Sigmoid colon (tissue), 7 donors: ENCODE results near the gene KMT2C. TPM values are rescaled to one million over a fixed set of nuclear protein-coding genes. Genes with fewer than 3 reads are reported as not detected.

Experiments used
- DNase-seq: peaks from one replicate; pipeline ENCODE4 v3.0.0-alpha.2; 2019
- H3K27ac ChIP-seq, 4 donors: fragments of 200-600 bp; sonication (generic); one replicate each; pipeline ENCODE4 v1.5.1; 2016 to 2019; ENCODE audit warnings: mild to moderate bottlenecking in 1 of 4
- H3K27me3 ChIP-seq, 3 donors: fragments of 200-600 bp; sonication (generic); one replicate each; pipeline ENCODE4 v1.5.1; 2019; ENCODE audit warnings: mild to moderate bottlenecking in 1 of 3
- H3K36me3 ChIP-seq, 4 donors: fragments of 200-600 bp; sonication (generic); one replicate each; pipeline ENCODE4 v1.5.1; 2016 to 2019
- H3K4me1 ChIP-seq, 4 donors: fragments of 200-600 bp; sonication (generic); one replicate each; pipeline ENCODE4 v1.5.1; 2017 to 2019
- H3K4me3 ChIP-seq, 4 donors: fragments of 200-600 bp; sonication (generic); one replicate each; pipeline ENCODE4 v1.5.1; 2017 to 2019; ENCODE audit warnings: mild to moderate bottlenecking in 2 of 4, moderate library complexity in 1 of 4
- H3K9me3 ChIP-seq, 4 donors: fragments of 200-600 bp in 3 of 4; sonication (generic) in 3 of 4; one replicate each; pipeline versions ENCODE4 v1.5.1 to v1.6.1; 2013 to 2019
- EP300 ChIP-seq, 4 donors: sonication (generic); formaldehyde crosslinking; IDR thresholded peaks; one replicate each; pipeline ENCODE4 v1.6.1; 2017; ENCODE audit warnings: antibody characterized with exemption in 4 of 4
- POLR2A ChIP-seq, 2 donors: fragments of 450-650 bp; IDR thresholded peaks; one replicate each; pipeline ENCODE4 v1.6.1; 2016; ENCODE audit warnings: antibody characterized with exemption in 2 of 2, mild to moderate bottlenecking in 2 of 2, moderate library complexity in 2 of 2
- POLR2AphosphoS5 ChIP-seq, 4 donors: sonication (generic); formaldehyde crosslinking; IDR thresholded peaks; one replicate each; pipeline ENCODE4 v1.6.1; 2017; ENCODE audit warnings: antibody characterized with exemption in 4 of 4
- WGBS, 2 donors: extraction: QIAGEN DNeasy Blood & Tissue Kit; methylation state at CpG; one replicate each; pipeline ENCODE4 v1.1.7; 2013; 5-methylcytosine and 5-hydroxymethylcytosine counted together
- intact Hi-C: fragments of 100-400 bp; cut with DNase I; formaldehyde crosslinking; loops from one replicate; pipeline ENCODE4 v1.15.1; 2023
- polyA plus RNA-seq, 3 donors: library from polyadenylated mRNA; stranded (reverse); fragments of 200-250 nt; gene quantifications; one replicate each; pipeline ENCODE4 v1.2.3, GENCODE V29; 2013
- total RNA-seq, 4 donors: library from RNA; depleted of rRNA; stranded (reverse); fragments of >200 nt; gene quantifications; one replicate each; pipeline ENCODE4 v1.1.0, GENCODE V29; 2016
- TF ChIP-seq, protein P1 (sequence below), 4 experiments: fragments of 450-650 bp in 3 of 4; fragments of 200-600 bp in 1 of 4; IDR thresholded peaks; one replicate each; pipeline ENCODE4 v1.5.1; 2016 to 2019; ENCODE audit warnings: antibody characterized with exemption in 4 of 4, mild to moderate bottlenecking in 3 of 4, moderate library complexity in 2 of 4
- donor health status: healthy with polysubstance abuse.
- donor health status: Bipolar disorder and iron deficiency.
- donor health status: healthy.

KMT2C gene
- total and polyA plus RNA-seq, 7 donors = 7.4 to 75.6 (median 46.4) TPM

DNA sequence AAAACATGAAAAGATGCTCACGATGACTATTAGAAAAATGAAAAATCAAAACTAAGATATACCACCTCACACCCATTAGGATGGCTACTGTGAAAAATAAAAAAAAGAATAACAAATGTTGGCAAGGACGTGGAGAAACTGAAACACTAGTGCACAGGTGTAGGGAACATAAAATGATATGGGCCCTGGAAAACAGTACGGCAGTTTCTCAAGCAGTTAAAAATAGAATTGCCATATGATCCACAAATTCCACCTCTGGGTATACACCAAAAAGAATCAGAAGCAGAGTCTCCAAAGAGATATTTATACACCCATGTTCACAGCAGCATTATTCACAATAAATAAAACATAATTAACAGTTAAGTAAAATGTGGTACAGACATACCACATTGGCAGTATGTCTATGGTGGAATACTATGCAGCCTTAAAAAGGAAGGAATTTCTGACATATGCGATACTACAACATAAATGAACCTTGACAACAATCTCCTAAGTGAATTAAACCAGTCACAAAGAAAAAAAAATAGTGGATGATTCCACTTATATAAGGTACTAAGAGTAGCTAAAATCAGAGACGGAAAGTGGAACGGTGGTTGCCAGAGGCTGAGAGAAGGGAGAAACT lies 69.7 kb downstream of the KMT2C start:
- peaks cover 0 to 70% (median 41%) of the 10 kb centered on the region in 4 donors for H3K4me1 ChIP-seq
- intact Hi-C loops = no loop called here

DNA sequence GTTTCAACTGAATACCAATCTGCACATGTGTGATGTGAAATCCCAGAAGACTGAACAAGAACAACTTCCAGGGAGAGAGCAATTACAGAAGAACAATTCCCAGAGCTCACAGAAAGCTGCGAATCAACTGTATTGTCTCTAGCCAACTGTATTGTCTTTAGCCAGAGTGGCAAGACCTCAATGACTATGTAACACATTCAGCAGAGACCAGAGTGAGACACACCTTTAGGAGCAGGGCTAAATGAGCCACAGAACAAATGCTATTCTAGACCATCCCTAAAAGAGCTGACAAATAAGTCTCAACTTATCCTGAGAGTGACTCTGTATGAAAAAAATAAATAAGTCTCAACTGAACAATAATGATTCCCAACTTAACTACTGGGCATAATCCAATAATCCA lies 72.0 kb downstream of the KMT2C start:
- H3K27ac ChIP-seq = no peak overlapping the region
- no peak overlapping the region for H3K4me3 ChIP-seq
- H3K4me1 ChIP-seq = peaks cover 0 to 47% (median 28%) of the 10 kb centered on the region in 4 donors
- no peaks in the 10 kb centered on the region for H3K9me3 ChIP-seq
- intact Hi-C loops = no loop called here
- H3K36me3 ChIP-seq = no peaks in the 10 kb centered on the region
- TF ChIP-seq, protein P1, sequence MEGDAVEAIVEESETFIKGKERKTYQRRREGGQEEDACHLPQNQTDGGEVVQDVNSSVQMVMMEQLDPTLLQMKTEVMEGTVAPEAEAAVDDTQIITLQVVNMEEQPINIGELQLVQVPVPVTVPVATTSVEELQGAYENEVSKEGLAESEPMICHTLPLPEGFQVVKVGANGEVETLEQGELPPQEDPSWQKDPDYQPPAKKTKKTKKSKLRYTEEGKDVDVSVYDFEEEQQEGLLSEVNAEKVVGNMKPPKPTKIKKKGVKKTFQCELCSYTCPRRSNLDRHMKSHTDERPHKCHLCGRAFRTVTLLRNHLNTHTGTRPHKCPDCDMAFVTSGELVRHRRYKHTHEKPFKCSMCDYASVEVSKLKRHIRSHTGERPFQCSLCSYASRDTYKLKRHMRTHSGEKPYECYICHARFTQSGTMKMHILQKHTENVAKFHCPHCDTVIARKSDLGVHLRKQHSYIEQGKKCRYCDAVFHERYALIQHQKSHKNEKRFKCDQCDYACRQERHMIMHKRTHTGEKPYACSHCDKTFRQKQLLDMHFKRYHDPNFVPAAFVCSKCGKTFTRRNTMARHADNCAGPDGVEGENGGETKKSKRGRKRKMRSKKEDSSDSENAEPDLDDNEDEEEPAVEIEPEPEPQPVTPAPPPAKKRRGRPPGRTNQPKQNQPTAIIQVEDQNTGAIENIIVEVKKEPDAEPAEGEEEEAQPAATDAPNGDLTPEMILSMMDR (IDR thresholded peaks at IDR 0.05) = no peak
- TF ChIP-seq POLR2AphosphoS5 (IDR thresholded peaks at IDR 0.05) (no peak), POLR2A (IDR thresholded peaks at IDR 0.05) (no peak), EP300 (IDR thresholded peaks at IDR 0.05) (no peak)
- no peaks in the 10 kb centered on the region for H3K27me3 ChIP-seq
- 76 to 87% methylated on average over 1 of the region's 1 CpG for WGBS, 2 donors
- no peak for DNase-seq

More for the DNA sequence above, 69.7 kb downstream of the KMT2C start:
- WGBS, 2 donors = 83 to 93% methylated on average over 6 of the region's 6 CpGs
- H3K4me3 ChIP-seq = no peak overlapping the region
- TF ChIP-seq, protein P1 (IDR thresholded peaks at IDR 0.05) = no peak
- TF ChIP-seq POLR2AphosphoS5 (IDR thresholded peaks at IDR 0.05) (no peak), POLR2A (IDR thresholded peaks at IDR 0.05) (no peak), EP300 (IDR thresholded peaks at IDR 0.05) (no peak)
- H3K36me3 ChIP-seq = no peaks in the 10 kb centered on the region
- no peaks in the 10 kb centered on the region for H3K9me3 ChIP-seq
- H3K27me3 ChIP-seq = no peaks in the 10 kb centered on the region
- DNase-seq = no peak
- no peak overlapping the region for H3K27ac ChIP-seq

DNA sequence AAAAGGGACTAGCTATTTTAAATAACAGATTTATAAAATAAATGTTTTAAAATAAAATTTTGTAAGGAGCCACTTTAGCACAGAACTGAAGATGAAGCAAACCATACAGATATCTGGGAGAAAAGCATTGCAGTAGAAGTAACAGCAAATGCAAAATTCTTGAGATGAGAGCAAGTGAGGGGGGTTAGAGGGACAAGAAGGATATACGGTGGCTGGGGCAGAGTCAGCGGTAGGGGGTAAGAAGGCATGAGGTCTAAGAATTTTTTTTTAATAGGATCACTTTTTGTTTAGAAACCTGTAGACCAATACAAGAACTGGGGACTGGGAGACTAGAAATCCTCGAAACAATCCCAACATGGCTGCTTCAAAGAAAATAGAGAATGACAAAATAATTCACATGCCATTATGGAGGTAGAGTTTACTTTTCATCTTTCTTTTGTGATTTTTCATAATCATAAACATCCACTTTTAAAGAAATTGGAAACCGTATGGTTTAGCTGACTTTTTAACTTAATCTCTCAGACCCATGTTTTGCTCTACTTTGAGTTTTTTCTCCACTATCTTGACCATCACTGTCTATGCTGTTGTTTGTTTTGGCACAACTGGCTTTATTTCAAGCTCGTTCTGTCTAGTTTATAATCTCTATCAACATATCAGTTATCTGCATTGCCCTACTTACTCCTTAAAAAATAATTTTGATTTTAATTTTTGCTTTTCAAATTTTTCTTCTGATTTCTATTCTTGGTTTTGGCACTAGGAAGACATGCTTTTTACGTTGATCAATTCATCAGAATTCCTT lies 73.5 kb downstream of the KMT2C start:
- intact Hi-C loops = no loop called here
- no peak overlapping the region for H3K4me3 ChIP-seq
- 75 to 77% methylated on average over 6 of the region's 6 CpGs for WGBS, 2 donors
- no peaks in the 10 kb centered on the region for H3K27me3 ChIP-seq
- H3K4me1 ChIP-seq = peaks cover 0 to 33% (median 22%) of the 10 kb centered on the region in 4 donors
- no peaks in the 10 kb centered on the region for H3K9me3 ChIP-seq
- TF ChIP-seq POLR2A (IDR thresholded peaks at IDR 0.05) (no peak), EP300 (IDR thresholded peaks at IDR 0.05) (no peak), POLR2AphosphoS5 (IDR thresholded peaks at IDR 0.05) (no peak)
- TF ChIP-seq, protein P1 (IDR thresholded peaks at IDR 0.05) = no peak
- no peak overlapping the region for H3K27ac ChIP-seq
- H3K36me3 ChIP-seq = peaks cover 0 to under 1% (median 0%) of the 10 kb centered on the region in 4 donors
- no peak for DNase-seq

DNA sequence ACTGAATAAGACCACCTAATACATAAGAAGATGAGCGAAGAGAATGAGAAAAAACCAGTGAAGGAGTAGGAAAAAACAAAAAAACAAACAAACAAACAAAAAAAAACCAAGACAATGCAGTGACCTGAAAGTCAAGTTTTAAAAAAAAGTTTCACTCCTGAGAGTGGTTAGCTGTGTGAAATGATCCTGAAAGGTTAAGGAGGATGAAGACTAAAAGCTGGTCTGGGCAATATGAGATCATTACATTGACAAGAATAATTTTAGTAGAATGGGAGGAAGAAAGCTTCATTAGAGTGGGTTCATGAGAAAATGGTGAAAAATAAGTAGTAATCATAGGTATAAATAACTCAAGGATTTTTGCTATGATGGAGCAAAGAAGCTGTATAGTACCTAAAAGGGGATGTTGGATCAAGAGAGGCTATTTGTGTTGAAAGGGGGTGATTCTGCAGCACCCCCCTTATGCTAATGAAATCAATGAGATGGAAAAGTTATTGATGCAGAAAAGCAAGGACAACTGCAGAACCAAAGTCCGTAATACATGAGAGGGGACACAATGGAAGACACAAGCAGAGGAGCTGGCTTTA lies 80.2 kb downstream of the KMT2C start:
- Histone ChIP-seq H3K4me3 (no peak overlapping the region), H3K9me3 (no peaks in the 10 kb centered on the region), H3K4me1 (peaks cover 0 to 24% (median 6%) of the 10 kb centered on the region in 4 donors), H3K27me3 (no peaks in the 10 kb centered on the region), H3K36me3 (peaks cover 0 to 7% (median 0%) of the 10 kb centered on the region in 4 donors), H3K27ac (no peak overlapping the region)
- TF ChIP-seq, protein P1 (IDR thresholded peaks at IDR 0.05) = no peak
- TF ChIP-seq EP300 (IDR thresholded peaks at IDR 0.05) = no peak
- TF ChIP-seq POLR2A (IDR thresholded peaks at IDR 0.05) = no peak
- no peak for TF ChIP-seq POLR2AphosphoS5 (IDR thresholded peaks at IDR 0.05)
- 45 to 69% methylated on average over 2 of the region's 2 CpGs for WGBS, 2 donors
- DNase-seq = no peak
- intact Hi-C loops = no loop called here
